Heart left ventricle (tissue), 16 donors: ENCODE data around the gene MT1H. TPM values are rescaled to one million over a fixed set of nuclear protein-coding genes. Genes with fewer than 3 reads are reported as not detected.

Source experiments
- ATAC-seq, 4 donors: fragments of 200-7000 bp; cut with Tn5 transposase; one replicate each; pipeline ENCODE4 v1.9.1; 2020 to 2022; ENCODE audit warnings: moderate library complexity in 4 of 4, mild to moderate bottlenecking in 3 of 4, moderate number of reproducible peaks in 1 of 4
- DNase-seq, 5 donors: peaks; one replicate each; pipeline ENCODE4 v3.0.0-alpha.2; 2020
- H3K27ac ChIP-seq, 12 donors: fragments of 200-600 bp; sonication (generic) in 4 of 12; one replicate each; pipeline versions ENCODE4 v1.5.0 to v1.8.0; 2016 to 2022; ENCODE audit warnings: mild to moderate bottlenecking in 2 of 12
- H3K27me3 ChIP-seq, 9 donors: fragments of 200-600 bp; sonication (generic) in 2 of 9; one replicate each; pipeline versions ENCODE4 v1.5.1 to v1.8.0; 2016 to 2022; ENCODE audit warnings: mild to moderate bottlenecking in 3 of 9
- H3K36me3 ChIP-seq, 9 donors: fragments of 200-600 bp; sonication (generic) in 2 of 9; one replicate each; pipeline versions ENCODE4 v1.5.0 to v1.8.0; 2018 to 2022; ENCODE audit warnings: mild to moderate bottlenecking in 2 of 9
- H3K4me1 ChIP-seq, 12 donors: fragments of 200-600 bp; sonication (generic) in 4 of 12; one replicate each; pipeline versions ENCODE4 v1.5.0 to v1.8.0; 2016 to 2022; ENCODE audit warnings: mild to moderate bottlenecking in 3 of 12
- H3K4me3 ChIP-seq, 12 donors: fragments of 200-600 bp; sonication (generic) in 4 of 12; one replicate each; pipeline versions ENCODE4 v1.5.0 to v1.8.0; 2017 to 2022; ENCODE audit warnings: mild to moderate bottlenecking in 9 of 12, moderate library complexity in 4 of 12
- H3K9me3 ChIP-seq, 12 donors: fragments of 200-600 bp; sonication (generic) in 4 of 12; one replicate each; pipeline versions ENCODE4 v1.5.0 to v1.8.0; 2016 to 2022; ENCODE audit warnings: mild to moderate bottlenecking in 1 of 12
- POLR2A ChIP-seq, 2 donors: fragments of 450-650 bp; IDR thresholded peaks; one replicate each; pipeline ENCODE4 v1.6.1; 2017; ENCODE audit warnings: antibody characterized with exemption in 2 of 2, mild to moderate bottlenecking in 2 of 2, moderate library complexity in 2 of 2
- WGBS, 4 donors: extraction: QIAGEN DNeasy Blood & Tissue Kit in 2 of 4; methylation state at CpG; one replicate each; pipeline versions ENCODE4 v1.1.5 to v1.1.7; 2013 to 2018; 5-methylcytosine and 5-hydroxymethylcytosine counted together
- intact Hi-C, 10 donors: fragments of 100-400 bp; cut with DNase I; formaldehyde crosslinking; loops; one replicate each; pipeline versions ENCODE4 v1.11.1 to v1.14.2; 2022
- polyA plus RNA-seq, 2 donors: library from polyadenylated mRNA; stranded (reverse); fragments of 200-250 nt; gene quantifications; one replicate each; pipeline ENCODE4 v1.2.3, GENCODE V29; 2013
- total RNA-seq, 9 donors: library from RNA; depleted of rRNA in 2 of 9; stranded (reverse); fragments of >200 nt in 2 of 9; fragmentation: NEBNext Ultra II Directional in 3 of 9; extraction: Animal tissue kit (Norgen Biotek cat#: 25700) in 3 of 9; gene quantifications; one replicate each; pipeline versions ENCODE4 v1.1.0 to v1.2.4, GENCODE V29; 2016 to 2023
- TF ChIP-seq, protein P1 (sequence below), 12 donors: fragments of 200-600 bp; sonication (generic) in 4 of 12; IDR thresholded peaks; one replicate each; pipeline versions ENCODE4 v1.5.0 to v1.8.0; 2018 to 2022; ENCODE audit warnings: antibody characterized with exemption in 12 of 12, mild to moderate bottlenecking in 5 of 12
- donor health status: ischemic (EF 13 %, LVEDD 7.1; RV severe dilation, severe dysfunction).
- donor health status: healthy with polysubstance abuse.
- donor health status: DM: no; HTN: yes; CAD: no.
- donor health status: DM: no; HTN: no; CAD: no.
- donor health status: ischemic (EF 25% LVEDD 6.9; RV normal size, moderate dysfunction).
- donor health status: ischemic (EF 25% LVEDD 5.7; RV mildly dilated, moderate dysfunction).
- donor health status: healthy.
- donor health status: DM: yes; HTN: yes; CAD: no.
- donor health status: ischemic (EF 35%, LVEDD 5.7; RV mildly dilated, moderate dysfunction).
- donor health status: nonischemic (EF 11% LVEDD 7.7; RV severe dilation, severe dysfunction).
- donor health status: DM: yes; HTN: yes; CAD: no.
- donor health status: PGD.
- donor health status: ischemic (EF 29% LVEDD 5.4; RV normal size, mild dysfunction).
- donor health status: nonischemic (EF 23%, LVEDD 6.1; RV moderate dilation, normal function).

Gene MT1H
- total and polyA plus RNA-seq, 11 donors = 2.2 to 3.1 TPM; not detected in 9

GRCh38 chr16:56633535-56633934 is 36.1 kb upstream of the MT1H start:
- Histone ChIP-seq H3K4me3 (peak overlapping the region in 8 of 12 donors; percentile 46 to 75 (median 60)), H3K9me3 (no peaks in the 10 kb centered on the region), H3K27ac (peak overlapping the region in 1 of 12 donors; percentile 68), H3K4me1 (peaks cover 0 to 37% (median 12%) of the 10 kb centered on the region in 12 donors), H3K36me3 (no peaks in the 10 kb centered on the region), H3K27me3 (peaks cover 0 to 66% (median 22%) of the 10 kb centered on the region in 9 donors)
- no peak for DNase-seq
- no peak for TF ChIP-seq POLR2A (IDR thresholded peaks at IDR 0.05)
- TF ChIP-seq, protein P1, sequence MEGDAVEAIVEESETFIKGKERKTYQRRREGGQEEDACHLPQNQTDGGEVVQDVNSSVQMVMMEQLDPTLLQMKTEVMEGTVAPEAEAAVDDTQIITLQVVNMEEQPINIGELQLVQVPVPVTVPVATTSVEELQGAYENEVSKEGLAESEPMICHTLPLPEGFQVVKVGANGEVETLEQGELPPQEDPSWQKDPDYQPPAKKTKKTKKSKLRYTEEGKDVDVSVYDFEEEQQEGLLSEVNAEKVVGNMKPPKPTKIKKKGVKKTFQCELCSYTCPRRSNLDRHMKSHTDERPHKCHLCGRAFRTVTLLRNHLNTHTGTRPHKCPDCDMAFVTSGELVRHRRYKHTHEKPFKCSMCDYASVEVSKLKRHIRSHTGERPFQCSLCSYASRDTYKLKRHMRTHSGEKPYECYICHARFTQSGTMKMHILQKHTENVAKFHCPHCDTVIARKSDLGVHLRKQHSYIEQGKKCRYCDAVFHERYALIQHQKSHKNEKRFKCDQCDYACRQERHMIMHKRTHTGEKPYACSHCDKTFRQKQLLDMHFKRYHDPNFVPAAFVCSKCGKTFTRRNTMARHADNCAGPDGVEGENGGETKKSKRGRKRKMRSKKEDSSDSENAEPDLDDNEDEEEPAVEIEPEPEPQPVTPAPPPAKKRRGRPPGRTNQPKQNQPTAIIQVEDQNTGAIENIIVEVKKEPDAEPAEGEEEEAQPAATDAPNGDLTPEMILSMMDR (IDR thresholded peaks at IDR 0.05) = no peak
- no peak for ATAC-seq
- WGBS, 4 donors = 57 to 83% (median 76%) methylated on average over 7 of the region's 7 CpGs
- intact Hi-C loops = loop anchor here in 1 of 10 donors (2.0 kb wide), 1 partner anchor 27 kb away; no protein-coding TSS in a partner anchor

- intact Hi-C loops = loop anchor here in 1 of 10 donors (5.0 kb wide), 1 partner anchor 47 kb away; the partner anchor contains the start of gene MT1X
- H3K36me3 ChIP-seq = no peaks in the 10 kb centered on the region
- peaks cover 0 to 38% (median 17%) of the 10 kb centered on the region in 12 donors for H3K4me1 ChIP-seq
- peak overlapping the region in 6 of 12 donors; percentile 4 to 28 (median 19) for H3K4me3 ChIP-seq
- no peak for ATAC-seq
- WGBS, 4 donors = 17 to 34% (median 32%) methylated on average over 47 of the region's 47 CpGs
- no peak overlapping the region for H3K27ac ChIP-seq
- TF ChIP-seq POLR2A (IDR thresholded peaks at IDR 0.05) = no peak
- TF ChIP-seq, protein P1 (IDR thresholded peaks at IDR 0.05) = no peak
- peaks cover 0 to 79% (median 29%) of the 10 kb centered on the region in 9 donors for H3K27me3 ChIP-seq
- H3K9me3 ChIP-seq = no peaks in the 10 kb centered on the region
- DNase-seq = peak in 1 of 5 donors; percentile 60
Observed at GRCh38 chr16:56634715-56635440, 34.7 kb upstream of the MT1H start.

GRCh38 chr16:56635441-56635967 is 34.1 kb upstream of the MT1H start:
- Histone ChIP-seq H3K36me3 (no peaks in the 10 kb centered on the region), H3K27me3 (peaks cover 0 to 83% (median 29%) of the 10 kb centered on the region in 9 donors), H3K4me1 (peaks cover 0 to 38% (median 17%) of the 10 kb centered on the region in 12 donors), H3K9me3 (no peaks in the 10 kb centered on the region), H3K27ac (no peak overlapping the region), H3K4me3 (peak overlapping the region in 6 of 12 donors; percentile 4 to 28 (median 19))
- intact Hi-C loops = loop anchor here in 1 of 10 donors (5.0 kb wide), 1 partner anchor 47 kb away; the partner anchor contains the start of gene MT1X
- ATAC-seq = no peak
- WGBS, 4 donors = 11 to 42% (median 23%) methylated on average over 36 to 40 of the region's 40 CpGs
- no peak for TF ChIP-seq POLR2A (IDR thresholded peaks at IDR 0.05)
- TF ChIP-seq, protein P1 (IDR thresholded peaks at IDR 0.05) = no peak
- no peak for DNase-seq
